Natural killer cell (primary cell): ENCODE measurements around the gene PXMP4. TPM values are rescaled to one million over a fixed set of nuclear protein-coding genes. Genes with fewer than 3 reads are reported as not detected.

Experiments
- ATAC-seq, 3 donors: fragments of 150-1000 bp in 2 of 3; fragments of 200-7000 bp in 1 of 3; cut with Tn5 transposase; 1 replicate in 1 of 3; 2 replicates in 2 of 3; pipeline ENCODE4 v1.10.0; 2021; ENCODE audit warnings: mild to moderate bottlenecking in 2 of 3, moderate library complexity in 2 of 3
- DNase-seq, 2 donors: peaks; one replicate each; pipeline versions ENCODE4 v3.0.0 to v3.0.0-alpha.2; 2013 to 2021; ENCODE audit warnings: mixed read lengths in 1 of 2
- H3K27ac ChIP-seq: one replicate; pipeline ENCODE4 v1.5.1; 2013; ENCODE audit warnings: mild to moderate bottlenecking, low read length
- H3K27me3 ChIP-seq: one replicate; pipeline ENCODE4 v1.6.1; 2013; ENCODE audit warnings: low read length; ENCODE audit not compliant: control insufficient read depth, insufficient read depth
- H3K36me3 ChIP-seq: one replicate; pipeline ENCODE4 v1.6.1; 2013; ENCODE audit warnings: low read length; ENCODE audit not compliant: control insufficient read depth, insufficient read depth
- H3K4me1 ChIP-seq: one replicate; pipeline ENCODE4 v1.6.1; 2013; ENCODE audit warnings: low read length; ENCODE audit not compliant: control insufficient read depth, insufficient read depth
- H3K4me3 ChIP-seq: one replicate; pipeline ENCODE4 v1.5.1; 2013; ENCODE audit warnings: low read length
- H3K9me3 ChIP-seq: one replicate; pipeline ENCODE4 v1.6.1; 2013; ENCODE audit warnings: low read length; ENCODE audit not compliant: control insufficient read depth, insufficient read depth
- H3K27ac Mint-ChIP-seq, 2 donors: one replicate each; pipeline ENCODE4 v1.8.0; 2022; ENCODE audit warnings: mild to moderate bottlenecking in 2 of 2, mixed read lengths in 2 of 2, moderate library complexity in 1 of 2
- H3K27me3 Mint-ChIP-seq, 2 donors: one replicate each; pipeline ENCODE4 v1.8.0; 2022; ENCODE audit warnings: low read depth in 2 of 2, mixed read lengths in 2 of 2
- H3K36me3 Mint-ChIP-seq: one replicate; pipeline ENCODE4 v1.8.0; 2022; ENCODE audit warnings: mixed read lengths
- H3K4me1 Mint-ChIP-seq, 2 donors: one replicate each; pipeline ENCODE4 v1.8.0; 2022; ENCODE audit warnings: mixed read lengths in 2 of 2
- H3K4me3 Mint-ChIP-seq: one replicate; pipeline ENCODE4 v1.8.0; 2022; ENCODE audit warnings: mild to moderate bottlenecking, moderate library complexity, mixed read lengths
- H3K9me3 Mint-ChIP-seq, 2 donors: one replicate each; pipeline ENCODE4 v1.8.0; 2022; ENCODE audit warnings: mixed read lengths in 2 of 2
- WGBS: methylation state at CpG from one replicate; pipeline ENCODE4 v1.1.7; 2013; ENCODE audit warnings: missing lambda C conversion rate; ENCODE audit not compliant: insufficient coverage; 5-methylcytosine and 5-hydroxymethylcytosine counted together
- intact Hi-C: fragments of 100-400 bp; cut with micrococcal nuclease; formaldehyde crosslinking; loops from one replicate; pipeline ENCODE4 v1.14.2; 2022
- total RNA-seq, 4 donors: library from RNA; stranded (reverse); fragments of 120-200 nt in 1 of 4; gene quantifications; one replicate each; pipeline versions ENCODE4 v1.2.3 to v1.2.4, GENCODE V29; 2013 to 2022
- TF ChIP-seq, protein P1 (sequence below): fragments of 200-600 bp; IDR thresholded peaks from one replicate; pipeline ENCODE4 v1.8.0; 2022; ENCODE audit warnings: antibody characterized with exemption

The PXMP4 gene
- total RNA-seq, 3 donors from 2014 or later (not counting 1 experiment from before 2014, with no cell fraction given) = 4.7 to 6.6 (median 6.2) TPM

DNA sequence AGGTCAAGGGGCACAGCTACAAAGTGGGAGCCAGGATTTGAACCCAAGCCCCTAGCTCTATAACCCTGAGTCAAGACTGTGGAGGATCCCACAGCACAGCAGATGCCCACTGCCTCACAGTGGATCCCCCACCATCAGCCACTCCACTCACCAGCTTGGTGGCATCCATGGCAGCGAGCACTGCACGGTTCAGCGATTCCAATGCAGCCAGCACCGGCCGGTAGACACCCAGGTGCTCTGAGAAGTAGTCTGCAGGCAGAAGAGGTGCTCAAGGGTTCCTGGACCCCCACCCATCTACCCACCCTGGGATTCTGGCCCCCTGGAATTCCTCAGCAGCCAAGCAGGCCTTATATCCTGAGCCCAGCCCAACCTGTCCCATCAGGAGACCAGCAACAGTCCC is 50.9 kb downstream of the PXMP4 start:
- intact Hi-C loops = no loop called here
- H3K4me1 ChIP-seq = peaks cover 49% of the 10 kb centered on the region
- H3K4me3 Mint-ChIP-seq = no peak overlapping the region
- DNase-seq (no peak), ATAC-seq (no peak)
- 90% methylated on average over 5 of the region's 5 CpGs for WGBS
- H3K4me1 Mint-ChIP-seq = peaks cover 22 to 49% of the 10 kb centered on the region in 2 donors
- H3K36me3 ChIP-seq = no peaks in the 10 kb centered on the region
- no peak overlapping the region for H3K4me3 ChIP-seq
- TF ChIP-seq, protein P1, sequence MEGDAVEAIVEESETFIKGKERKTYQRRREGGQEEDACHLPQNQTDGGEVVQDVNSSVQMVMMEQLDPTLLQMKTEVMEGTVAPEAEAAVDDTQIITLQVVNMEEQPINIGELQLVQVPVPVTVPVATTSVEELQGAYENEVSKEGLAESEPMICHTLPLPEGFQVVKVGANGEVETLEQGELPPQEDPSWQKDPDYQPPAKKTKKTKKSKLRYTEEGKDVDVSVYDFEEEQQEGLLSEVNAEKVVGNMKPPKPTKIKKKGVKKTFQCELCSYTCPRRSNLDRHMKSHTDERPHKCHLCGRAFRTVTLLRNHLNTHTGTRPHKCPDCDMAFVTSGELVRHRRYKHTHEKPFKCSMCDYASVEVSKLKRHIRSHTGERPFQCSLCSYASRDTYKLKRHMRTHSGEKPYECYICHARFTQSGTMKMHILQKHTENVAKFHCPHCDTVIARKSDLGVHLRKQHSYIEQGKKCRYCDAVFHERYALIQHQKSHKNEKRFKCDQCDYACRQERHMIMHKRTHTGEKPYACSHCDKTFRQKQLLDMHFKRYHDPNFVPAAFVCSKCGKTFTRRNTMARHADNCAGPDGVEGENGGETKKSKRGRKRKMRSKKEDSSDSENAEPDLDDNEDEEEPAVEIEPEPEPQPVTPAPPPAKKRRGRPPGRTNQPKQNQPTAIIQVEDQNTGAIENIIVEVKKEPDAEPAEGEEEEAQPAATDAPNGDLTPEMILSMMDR = no peak
- no peaks in the 10 kb centered on the region for H3K9me3 Mint-ChIP-seq
- no peaks in the 10 kb centered on the region for H3K27me3 ChIP-seq
- no peaks in the 10 kb centered on the region for H3K9me3 ChIP-seq
- no peak overlapping the region for H3K27ac ChIP-seq
- no peaks in the 10 kb centered on the region for H3K27me3 Mint-ChIP-seq
- no peak overlapping the region for H3K27ac Mint-ChIP-seq
- H3K36me3 Mint-ChIP-seq = no peaks in the 10 kb centered on the region

DNA sequence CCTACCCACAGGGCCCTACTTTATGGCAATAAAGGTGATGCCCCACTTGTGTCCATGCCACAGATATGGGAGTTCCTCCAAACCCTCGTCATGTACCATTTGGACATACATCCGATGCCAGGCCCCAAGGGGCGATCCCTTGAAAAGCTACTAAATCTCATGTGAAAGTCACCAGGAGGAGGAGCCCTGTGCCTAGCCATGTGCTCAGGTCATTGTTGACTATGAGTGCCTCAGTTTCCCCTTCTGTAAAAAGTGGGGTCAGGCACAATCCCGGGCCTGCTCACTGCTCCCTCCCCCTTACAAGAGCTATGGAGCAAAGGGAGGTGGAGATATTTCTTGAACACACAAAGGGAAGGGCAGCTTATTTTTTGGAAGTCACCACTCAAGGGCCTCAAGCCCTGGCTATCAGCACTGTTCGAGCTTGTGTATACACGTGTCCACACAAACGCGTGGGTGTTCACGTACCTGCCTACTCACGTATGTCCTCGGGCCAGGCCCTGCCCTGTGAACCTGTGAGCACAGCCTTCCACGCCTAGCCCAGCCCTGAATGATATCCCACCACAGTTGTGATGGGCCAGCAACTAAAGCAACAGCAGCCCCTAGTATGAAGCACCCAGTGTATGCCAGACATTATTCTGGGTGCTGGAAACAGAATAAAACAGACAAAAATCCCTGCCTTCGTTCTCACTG is 51.5 kb downstream of the PXMP4 start:
- H3K27me3 Mint-ChIP-seq = no peaks in the 10 kb centered on the region
- 94% methylated on average over 12 of the region's 13 CpGs for WGBS
- H3K9me3 Mint-ChIP-seq = no peaks in the 10 kb centered on the region
- ATAC-seq (no peak), DNase-seq (no peak)
- TF ChIP-seq, protein P1 = no peak
- Histone ChIP-seq H3K4me3 (no peak overlapping the region), H3K27ac (peak overlapping the region; percentile 14), H3K4me1 (peaks cover 51% of the 10 kb centered on the region), H3K36me3 (no peaks in the 10 kb centered on the region), H3K9me3 (no peaks in the 10 kb centered on the region), H3K27me3 (no peaks in the 10 kb centered on the region)
- no peaks in the 10 kb centered on the region for H3K36me3 Mint-ChIP-seq
- H3K4me1 Mint-ChIP-seq = peaks cover 24 to 46% of the 10 kb centered on the region in 2 donors
- peak overlapping the region; percentile 84 for H3K4me3 Mint-ChIP-seq
- peak overlapping the region in 1 of 2 donors; percentile 96 for H3K27ac Mint-ChIP-seq
- intact Hi-C loops = loop anchor here (1.0 kb wide), 1 partner anchor 211 kb away; no protein-coding TSS in a partner anchor

DNA sequence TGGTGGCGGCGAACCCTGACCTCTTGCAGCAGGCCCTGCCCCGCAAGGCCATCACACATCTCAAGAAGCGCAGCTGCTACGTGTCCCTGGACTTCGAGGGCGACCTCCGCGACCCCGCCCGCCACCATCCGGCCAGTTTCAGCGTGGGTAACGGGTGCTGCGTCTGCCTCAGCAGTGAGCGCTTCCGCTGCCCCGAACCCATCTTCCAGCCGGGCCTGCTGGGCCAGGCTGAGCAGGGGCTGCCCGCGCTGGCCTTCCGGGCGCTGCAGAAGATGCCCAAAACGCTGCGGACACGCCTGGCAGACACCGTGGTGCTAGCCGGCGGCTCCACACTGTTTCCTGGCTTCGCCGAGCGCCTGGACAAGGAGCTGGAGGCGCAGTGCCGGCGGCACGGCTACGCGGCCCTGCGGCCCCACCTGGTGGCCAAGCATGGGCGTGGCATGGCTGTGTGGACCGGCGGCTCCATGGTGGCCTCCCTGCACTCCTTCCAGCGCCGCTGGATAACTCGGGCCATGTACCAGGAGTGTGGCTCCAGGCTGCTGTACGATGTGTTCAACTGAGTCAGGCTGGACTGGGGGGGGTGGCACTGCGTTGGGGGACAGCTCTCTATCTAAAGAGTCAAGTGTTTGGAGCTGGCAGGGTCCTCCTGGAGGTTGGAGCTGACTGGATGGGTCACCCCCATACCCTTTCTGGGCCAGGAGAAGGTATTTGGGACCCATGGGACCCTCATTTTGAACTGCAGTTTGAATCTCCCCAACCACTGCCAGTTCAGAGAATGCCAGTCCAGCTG is 52.2 kb downstream of the PXMP4 start:
- Histone ChIP-seq H3K27ac (peak overlapping the region; percentile 19), H3K4me3 (peak overlapping the region; percentile 58), H3K4me1 (peaks cover 49% of the 10 kb centered on the region), H3K9me3 (no peaks in the 10 kb centered on the region), H3K36me3 (no peaks in the 10 kb centered on the region), H3K27me3 (no peaks in the 10 kb centered on the region)
- ATAC-seq (peak; percentile 63 to 75 (median 65)), DNase-seq (peak; percentile 80 to 89)
- Mint-ChIP-seq H3K36me3 (no peaks in the 10 kb centered on the region), H3K4me3 (peak overlapping the region; percentile 84), H3K9me3 (no peaks in the 10 kb centered on the region), H3K27ac (peak overlapping the region; percentile 38 to 96), H3K27me3 (no peaks in the 10 kb centered on the region), H3K4me1 (peaks cover 24 to 42% of the 10 kb centered on the region in 2 donors)
- WGBS = 9% methylated on average over 47 of the region's 47 CpGs
- intact Hi-C loops = loop anchor here (1.0 to 2.0 kb wide), 2 partner anchors 19 to 211 kb away; partner anchors contain the start of gene E2F1
- TF ChIP-seq, protein P1 = peak; percentile 90
